Sigmoid colon (tissue), 7 donors: Measurements from ENCODE around the gene CD84. TPM values are rescaled to one million over a fixed set of nuclear protein-coding genes. Genes with fewer than 3 reads are reported as not detected.

ENCODE experiments used
- DNase-seq: peaks from one replicate; pipeline ENCODE4 v3.0.0-alpha.2; 2019
- H3K27ac ChIP-seq, 4 donors: fragments of 200-600 bp; sonication (generic); one replicate each; pipeline ENCODE4 v1.5.1; 2016 to 2019; ENCODE audit warnings: mild to moderate bottlenecking in 1 of 4
- H3K27me3 ChIP-seq, 3 donors: fragments of 200-600 bp; sonication (generic); one replicate each; pipeline ENCODE4 v1.5.1; 2019; ENCODE audit warnings: mild to moderate bottlenecking in 1 of 3
- H3K36me3 ChIP-seq, 4 donors: fragments of 200-600 bp; sonication (generic); one replicate each; pipeline ENCODE4 v1.5.1; 2016 to 2019
- H3K4me1 ChIP-seq, 4 donors: fragments of 200-600 bp; sonication (generic); one replicate each; pipeline ENCODE4 v1.5.1; 2017 to 2019
- H3K4me3 ChIP-seq, 4 donors: fragments of 200-600 bp; sonication (generic); one replicate each; pipeline ENCODE4 v1.5.1; 2017 to 2019; ENCODE audit warnings: mild to moderate bottlenecking in 2 of 4, moderate library complexity in 1 of 4
- H3K9me3 ChIP-seq, 4 donors: fragments of 200-600 bp in 3 of 4; sonication (generic) in 3 of 4; one replicate each; pipeline versions ENCODE4 v1.5.1 to v1.6.1; 2013 to 2019
- EP300 ChIP-seq, 4 donors: sonication (generic); formaldehyde crosslinking; IDR thresholded peaks; one replicate each; pipeline ENCODE4 v1.6.1; 2017; ENCODE audit warnings: antibody characterized with exemption in 4 of 4
- POLR2A ChIP-seq, 2 donors: fragments of 450-650 bp; IDR thresholded peaks; one replicate each; pipeline ENCODE4 v1.6.1; 2016; ENCODE audit warnings: antibody characterized with exemption in 2 of 2, mild to moderate bottlenecking in 2 of 2, moderate library complexity in 2 of 2
- POLR2AphosphoS5 ChIP-seq, 4 donors: sonication (generic); formaldehyde crosslinking; IDR thresholded peaks; one replicate each; pipeline ENCODE4 v1.6.1; 2017; ENCODE audit warnings: antibody characterized with exemption in 4 of 4
- WGBS, 2 donors: extraction: QIAGEN DNeasy Blood & Tissue Kit; methylation state at CpG; one replicate each; pipeline ENCODE4 v1.1.7; 2013; 5-methylcytosine and 5-hydroxymethylcytosine counted together
- intact Hi-C: fragments of 100-400 bp; cut with DNase I; formaldehyde crosslinking; loops from one replicate; pipeline ENCODE4 v1.15.1; 2023
- polyA plus RNA-seq, 3 donors: library from polyadenylated mRNA; stranded (reverse); fragments of 200-250 nt; gene quantifications; one replicate each; pipeline ENCODE4 v1.2.3, GENCODE V29; 2013
- total RNA-seq, 4 donors: library from RNA; depleted of rRNA; stranded (reverse); fragments of >200 nt; gene quantifications; one replicate each; pipeline ENCODE4 v1.1.0, GENCODE V29; 2016
- TF ChIP-seq, protein P1 (sequence below), 4 experiments: fragments of 450-650 bp in 3 of 4; fragments of 200-600 bp in 1 of 4; IDR thresholded peaks; one replicate each; pipeline ENCODE4 v1.5.1; 2016 to 2019; ENCODE audit warnings: antibody characterized with exemption in 4 of 4, mild to moderate bottlenecking in 3 of 4, moderate library complexity in 2 of 4
- donor health status: healthy with polysubstance abuse.
- donor health status: Bipolar disorder and iron deficiency.
- donor health status: healthy.

CD84 gene
- total and polyA plus RNA-seq, 7 donors, result 0.60 to 7.5 (median 3.2) TPM

DNA sequence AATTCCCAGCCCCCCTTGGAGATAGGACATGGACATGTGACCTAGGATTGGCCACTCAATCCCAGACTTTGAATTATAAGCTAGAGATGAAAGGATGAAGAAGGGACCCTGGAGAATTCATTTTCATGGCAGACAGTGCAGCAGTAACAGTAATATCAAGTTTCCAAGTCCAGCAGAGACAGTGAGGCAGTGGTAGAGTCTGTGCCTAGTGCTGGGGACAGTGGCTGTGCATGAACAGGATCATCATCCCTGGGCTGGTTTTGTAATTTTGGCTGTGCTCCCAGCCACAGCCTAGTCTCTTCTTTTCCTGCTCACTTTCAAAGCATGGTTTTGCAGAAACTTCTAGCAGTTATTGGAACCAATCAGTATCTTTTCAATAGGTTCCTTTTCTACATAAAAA is 29.6 kb upstream of the CD84 start:
- Histone ChIP-seq H3K4me3 (no peak overlapping the region), H3K4me1 (no peaks in the 10 kb centered on the region), H3K27me3 (peaks cover 0 to 4% (median 0%) of the 10 kb centered on the region in 3 donors), H3K36me3 (no peaks in the 10 kb centered on the region), H3K27ac (no peak overlapping the region), H3K9me3 (no peaks in the 10 kb centered on the region)
- DNase-seq, result no peak
- TF ChIP-seq, protein P1, sequence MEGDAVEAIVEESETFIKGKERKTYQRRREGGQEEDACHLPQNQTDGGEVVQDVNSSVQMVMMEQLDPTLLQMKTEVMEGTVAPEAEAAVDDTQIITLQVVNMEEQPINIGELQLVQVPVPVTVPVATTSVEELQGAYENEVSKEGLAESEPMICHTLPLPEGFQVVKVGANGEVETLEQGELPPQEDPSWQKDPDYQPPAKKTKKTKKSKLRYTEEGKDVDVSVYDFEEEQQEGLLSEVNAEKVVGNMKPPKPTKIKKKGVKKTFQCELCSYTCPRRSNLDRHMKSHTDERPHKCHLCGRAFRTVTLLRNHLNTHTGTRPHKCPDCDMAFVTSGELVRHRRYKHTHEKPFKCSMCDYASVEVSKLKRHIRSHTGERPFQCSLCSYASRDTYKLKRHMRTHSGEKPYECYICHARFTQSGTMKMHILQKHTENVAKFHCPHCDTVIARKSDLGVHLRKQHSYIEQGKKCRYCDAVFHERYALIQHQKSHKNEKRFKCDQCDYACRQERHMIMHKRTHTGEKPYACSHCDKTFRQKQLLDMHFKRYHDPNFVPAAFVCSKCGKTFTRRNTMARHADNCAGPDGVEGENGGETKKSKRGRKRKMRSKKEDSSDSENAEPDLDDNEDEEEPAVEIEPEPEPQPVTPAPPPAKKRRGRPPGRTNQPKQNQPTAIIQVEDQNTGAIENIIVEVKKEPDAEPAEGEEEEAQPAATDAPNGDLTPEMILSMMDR (IDR thresholded peaks at IDR 0.05), result no peak
- TF ChIP-seq POLR2A (IDR thresholded peaks at IDR 0.05), result no peak
- TF ChIP-seq POLR2AphosphoS5 (IDR thresholded peaks at IDR 0.05), result no peak
- no peak for TF ChIP-seq EP300 (IDR thresholded peaks at IDR 0.05)
- intact Hi-C loops, result loop anchor here (5.0 kb wide), 1 partner anchor 182 kb away; no protein-coding TSS in a partner anchor

DNA sequence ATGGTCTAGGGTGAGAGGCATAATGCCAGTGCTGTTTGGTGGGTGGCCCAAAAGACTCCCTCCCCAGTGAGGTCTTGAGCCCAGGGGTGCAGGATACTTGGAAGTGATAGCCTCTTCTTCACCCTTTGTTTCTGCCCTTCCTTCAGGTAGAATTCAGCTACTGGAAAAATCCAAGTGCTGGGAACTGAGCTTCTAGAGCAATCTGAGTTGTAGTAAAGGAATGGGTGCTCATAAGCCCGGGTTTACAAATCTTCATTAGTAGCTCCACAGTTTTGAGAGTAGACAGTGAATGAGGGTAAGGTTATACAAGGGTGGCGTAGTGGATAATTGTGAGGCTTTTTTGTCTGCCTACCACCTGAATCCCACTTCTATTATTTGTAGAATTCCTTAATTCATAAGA is 29.2 kb upstream of the CD84 start:
- no peaks in the 10 kb centered on the region for H3K9me3 ChIP-seq
- H3K36me3 ChIP-seq, result no peaks in the 10 kb centered on the region
- intact Hi-C loops, result loop anchor here (5.0 kb wide), 1 partner anchor 181 kb away; no protein-coding TSS in a partner anchor
- H3K27ac ChIP-seq, result no peak overlapping the region
- TF ChIP-seq, protein P1 (IDR thresholded peaks at IDR 0.05), result no peak
- TF ChIP-seq POLR2AphosphoS5 (IDR thresholded peaks at IDR 0.05) (no peak), POLR2A (IDR thresholded peaks at IDR 0.05) (no peak), EP300 (IDR thresholded peaks at IDR 0.05) (no peak)
- no peak overlapping the region for H3K4me3 ChIP-seq
- 48 to 49% methylated on average over 2 of the region's 2 CpGs for WGBS, 2 donors
- DNase-seq, result no peak
- H3K4me1 ChIP-seq, result no peaks in the 10 kb centered on the region
- H3K27me3 ChIP-seq, result peaks cover 0 to 4% (median 0%) of the 10 kb centered on the region in 3 donors

DNA sequence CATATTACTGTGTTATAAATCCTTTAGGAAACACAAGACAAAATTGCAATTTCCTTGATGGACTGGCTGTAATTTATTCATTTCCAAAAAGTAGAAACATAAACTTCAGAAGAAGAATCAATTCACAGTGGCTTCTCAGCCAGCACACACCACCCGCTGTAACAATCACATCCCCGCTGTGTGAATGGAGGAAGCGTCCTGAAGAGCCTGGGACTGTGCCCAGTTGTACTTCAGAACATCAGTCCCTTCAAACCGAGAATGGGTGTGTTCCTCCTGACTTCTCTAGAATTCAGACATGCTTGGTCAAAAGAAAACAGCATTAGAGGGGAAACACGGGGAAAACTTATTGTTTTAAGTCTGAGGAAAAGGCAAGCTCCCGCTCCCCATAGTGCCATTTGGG is 28.8 kb upstream of the CD84 start:
- no peaks in the 10 kb centered on the region for H3K9me3 ChIP-seq
- intact Hi-C loops, result loop anchor here (5.0 kb wide), 1 partner anchor 181 kb away; no protein-coding TSS in a partner anchor
- DNase-seq, result no peak
- H3K4me3 ChIP-seq, result no peak overlapping the region
- no peaks in the 10 kb centered on the region for H3K4me1 ChIP-seq
- H3K27ac ChIP-seq, result no peak overlapping the region
- H3K36me3 ChIP-seq, result no peaks in the 10 kb centered on the region
- WGBS, 2 donors, result 83 to 84% methylated on average over 6 of the region's 6 CpGs
- TF ChIP-seq POLR2A (IDR thresholded peaks at IDR 0.05), result no peak
- TF ChIP-seq EP300 (IDR thresholded peaks at IDR 0.05), result no peak
- TF ChIP-seq, protein P1 (IDR thresholded peaks at IDR 0.05), result no peak
- no peak for TF ChIP-seq POLR2AphosphoS5 (IDR thresholded peaks at IDR 0.05)
- H3K27me3 ChIP-seq, result peaks cover 0 to 4% (median 0%) of the 10 kb centered on the region in 3 donors

DNA sequence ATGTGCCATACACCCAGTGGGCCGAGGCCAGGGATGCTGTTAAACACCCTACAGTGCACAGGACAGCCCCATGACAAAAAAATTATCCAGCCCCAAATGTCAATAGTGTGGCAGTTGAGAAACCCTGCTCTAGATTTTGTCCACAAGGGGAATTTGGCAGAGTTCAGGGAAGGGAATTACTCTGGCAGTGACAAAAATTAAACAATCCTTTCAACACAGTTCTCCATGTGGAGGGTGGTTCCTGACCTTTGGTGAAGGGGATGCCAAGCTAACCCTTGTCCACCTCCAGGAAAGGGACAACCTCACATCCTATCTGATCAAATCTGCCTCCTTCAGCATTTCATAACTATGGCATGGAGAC is 28.4 kb upstream of the CD84 start:
- Histone ChIP-seq H3K27me3 (peaks cover 0 to 4% (median 0%) of the 10 kb centered on the region in 3 donors), H3K27ac (no peak overlapping the region), H3K9me3 (no peaks in the 10 kb centered on the region), H3K4me1 (no peaks in the 10 kb centered on the region), H3K36me3 (no peaks in the 10 kb centered on the region), H3K4me3 (no peak overlapping the region)
- intact Hi-C loops, result loop anchor here (5.0 kb wide), 1 partner anchor 180 kb away; no protein-coding TSS in a partner anchor
- DNase-seq, result no peak
- 94 to 98% methylated on average over 1 of the region's 1 CpG for WGBS, 2 donors
- no peak for TF ChIP-seq POLR2A (IDR thresholded peaks at IDR 0.05)
- TF ChIP-seq, protein P1 (IDR thresholded peaks at IDR 0.05), result no peak
- TF ChIP-seq POLR2AphosphoS5 (IDR thresholded peaks at IDR 0.05), result no peak
- TF ChIP-seq EP300 (IDR thresholded peaks at IDR 0.05), result no peak
